GM19193 (cell line): Measurements from ENCODE around the gene NBL1.

Experiments used
- POLR2A ChIP-seq: IDR thresholded peaks from 4 replicates; pipeline ENCODE4 v1.6.1; 2011; ENCODE audit not compliant: insufficient read depth, insufficient read length; ENCODE audit errors: extremely low read depth

The NBL1 gene

DNA sequence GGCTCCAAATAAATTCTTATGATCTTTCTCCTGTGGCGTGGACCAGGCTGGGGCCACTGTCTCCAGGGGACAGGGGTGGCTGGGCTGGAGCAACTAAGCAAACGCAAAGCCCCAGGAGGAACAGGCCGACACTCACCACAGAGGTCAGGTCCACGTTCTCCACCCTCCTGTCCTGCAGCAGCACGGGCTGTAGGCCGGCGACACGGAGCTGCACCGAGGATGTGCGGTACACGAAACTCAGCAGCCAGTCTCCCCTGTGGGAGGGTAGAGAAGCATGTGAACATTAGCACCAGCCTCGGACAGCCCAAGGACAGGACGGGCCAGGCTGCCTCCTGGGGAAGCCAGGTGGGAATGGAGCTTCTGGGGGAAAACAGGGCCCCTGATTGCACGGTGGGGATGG is 50.2 kb downstream of the NBL1 start:
- no peak for TF ChIP-seq POLR2A

DNA sequence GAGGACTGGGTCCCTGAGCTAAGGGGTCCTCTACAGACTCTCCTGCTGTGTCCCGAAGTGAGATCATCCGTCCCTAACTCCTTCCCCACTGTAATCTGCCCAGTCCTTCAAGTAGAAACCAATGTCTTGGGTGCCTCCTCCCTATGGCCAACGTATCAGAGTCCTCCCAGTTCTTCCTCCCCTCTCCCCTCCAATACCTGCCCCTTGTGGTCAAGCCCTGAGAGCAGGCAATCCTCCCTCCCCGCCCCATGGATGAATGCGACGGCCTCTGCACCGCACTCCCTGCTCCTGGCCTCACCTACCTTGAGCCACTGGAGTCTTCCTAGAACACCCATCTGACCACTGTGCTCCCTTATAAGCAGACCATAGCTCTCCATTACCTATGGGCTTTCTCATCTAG is 51.7 kb downstream of the NBL1 start:
- no peak for TF ChIP-seq POLR2A

GRCh38 chr1:19696820-19697219 is 52.7 kb downstream of the NBL1 start:
- no peak for TF ChIP-seq POLR2A

DNA sequence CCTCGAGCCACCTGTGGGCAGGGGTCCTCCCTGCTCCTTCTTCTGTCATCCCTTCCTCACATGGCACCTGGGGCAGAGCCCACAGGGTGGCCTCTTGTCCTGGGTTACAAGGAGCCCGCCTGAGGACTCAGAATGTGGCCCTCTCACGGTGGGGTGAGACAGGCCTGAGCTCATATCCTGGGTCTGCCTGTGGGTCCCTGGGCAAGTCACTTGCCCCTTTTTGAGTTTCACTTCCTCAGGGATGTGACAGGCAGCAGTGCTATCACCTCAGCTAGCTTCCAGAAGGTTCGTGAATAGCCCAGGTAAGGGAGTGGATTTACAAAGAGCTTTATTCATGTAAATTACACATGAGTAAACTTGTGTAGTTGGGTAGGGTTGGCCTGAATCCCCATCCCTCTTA is 54.1 kb downstream of the NBL1 start:
- TF ChIP-seq POLR2A, result no peak

DNA sequence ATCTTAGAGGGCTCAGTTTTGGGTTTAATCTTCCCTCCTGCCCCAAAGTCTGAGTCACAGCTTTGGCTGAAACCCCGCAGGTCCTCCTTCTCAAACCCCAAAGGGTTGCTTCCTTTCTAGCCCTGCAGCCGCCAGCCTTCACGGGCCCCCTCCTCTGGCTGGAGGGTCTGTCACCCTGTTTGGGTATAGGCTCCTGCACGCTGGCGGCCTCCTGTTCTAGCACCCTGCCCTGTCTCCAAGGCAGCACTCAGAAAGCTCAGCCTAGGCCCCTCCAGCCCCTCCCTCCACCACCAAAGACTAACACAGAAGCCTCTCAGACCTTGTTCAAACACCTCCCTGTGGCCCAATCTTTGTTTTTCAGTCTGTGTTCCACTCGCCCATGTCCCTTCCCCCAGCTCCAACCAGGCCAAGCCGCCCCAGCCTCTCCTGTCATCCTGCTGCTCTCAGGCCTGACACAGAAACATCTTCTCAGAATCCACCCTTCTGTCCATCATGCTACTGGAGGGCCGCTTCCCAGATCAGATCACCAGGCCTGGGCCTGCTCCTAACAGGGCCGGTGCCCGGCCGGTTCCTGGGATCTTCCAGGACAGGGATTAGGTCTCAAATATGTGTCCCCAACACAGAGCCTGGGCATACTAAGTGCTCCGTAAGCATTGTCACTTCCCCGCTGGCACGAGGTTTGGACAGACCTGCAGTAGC is 56.1 kb downstream of the NBL1 start:
- TF ChIP-seq POLR2A, result no peak

DNA sequence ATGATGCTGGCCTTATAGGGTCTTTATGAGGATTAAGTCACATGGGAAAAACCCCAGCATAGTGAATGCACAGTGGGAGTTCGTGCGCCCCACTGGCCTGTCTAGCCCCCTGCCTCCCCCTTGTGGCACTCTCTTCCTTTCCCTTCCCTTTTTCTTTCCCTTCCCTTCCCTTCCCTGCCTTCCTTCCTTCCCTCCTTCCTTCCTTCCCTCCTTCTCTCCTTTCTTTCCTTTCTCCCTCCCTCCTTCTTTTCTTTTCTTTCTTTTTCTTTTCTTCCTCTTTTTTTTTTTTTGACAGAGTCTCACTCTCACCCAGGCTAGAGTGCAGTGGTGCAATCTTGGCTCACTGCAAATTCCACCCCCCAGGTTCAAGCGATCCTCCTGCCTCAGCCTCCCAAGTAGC is 59.2 kb downstream of the NBL1 start:
- TF ChIP-seq POLR2A, result no peak

DNA sequence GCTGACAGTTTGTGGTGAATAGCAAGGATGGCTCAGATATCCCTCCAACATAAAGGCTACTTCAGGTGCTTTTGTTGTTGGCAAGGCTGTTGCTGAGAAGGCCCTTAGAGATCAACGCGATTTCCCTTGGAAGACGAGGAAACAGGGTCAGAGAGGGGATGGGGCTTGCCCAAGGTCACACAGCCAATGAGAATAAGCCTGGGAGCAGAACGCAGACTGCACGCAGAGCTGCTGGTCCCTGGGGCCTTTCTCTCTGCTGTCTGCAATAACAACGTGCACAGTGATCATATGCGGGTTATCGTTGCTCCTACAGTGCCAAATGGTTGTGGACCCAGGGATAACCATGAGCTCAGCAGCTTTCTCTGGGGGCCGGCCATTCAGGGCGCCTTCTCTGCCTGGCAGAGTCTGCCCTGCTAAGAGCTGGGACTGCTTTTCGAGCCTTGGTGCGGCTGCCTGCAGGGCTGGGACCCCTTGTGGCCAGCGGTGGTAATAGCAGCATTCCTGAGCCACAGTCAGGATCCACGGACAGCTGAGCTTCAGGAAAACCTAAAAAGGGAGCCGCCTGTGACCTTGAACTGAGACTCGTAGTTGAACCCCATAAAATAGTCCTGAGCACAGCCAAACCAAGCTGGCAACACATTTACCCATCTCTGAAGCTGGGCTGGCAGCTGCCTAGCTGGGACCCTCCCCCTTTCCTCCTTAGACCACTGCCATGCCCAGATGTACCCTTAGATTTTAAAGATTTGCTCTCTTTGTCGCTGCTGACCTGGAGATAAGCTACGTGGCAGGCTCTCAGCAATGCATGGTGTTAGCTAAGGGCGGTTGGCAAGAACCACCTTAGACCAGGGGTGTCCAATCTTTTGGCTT is 60.4 kb downstream of the NBL1 start:
- no peak for TF ChIP-seq POLR2A

- no peak for TF ChIP-seq POLR2A
These were observed 61.4 kb downstream of the NBL1 start for GRCh38 chr1:19705464-19705863.

- no peak for TF ChIP-seq POLR2A
These were observed 62.0 kb downstream of the NBL1 start for GRCh38 chr1:19706136-19706535.
